Measurements from ENCODE around the gene ADAP1. TPM values are rescaled to one million over a fixed set of nuclear protein-coding genes. Genes with fewer than 3 reads are reported as not detected.

ADAP1 gene
- total RNA-seq, 4 donors from 2014 or later: 41.9 to 94.2 (median 78.3) TPM

DNA sequence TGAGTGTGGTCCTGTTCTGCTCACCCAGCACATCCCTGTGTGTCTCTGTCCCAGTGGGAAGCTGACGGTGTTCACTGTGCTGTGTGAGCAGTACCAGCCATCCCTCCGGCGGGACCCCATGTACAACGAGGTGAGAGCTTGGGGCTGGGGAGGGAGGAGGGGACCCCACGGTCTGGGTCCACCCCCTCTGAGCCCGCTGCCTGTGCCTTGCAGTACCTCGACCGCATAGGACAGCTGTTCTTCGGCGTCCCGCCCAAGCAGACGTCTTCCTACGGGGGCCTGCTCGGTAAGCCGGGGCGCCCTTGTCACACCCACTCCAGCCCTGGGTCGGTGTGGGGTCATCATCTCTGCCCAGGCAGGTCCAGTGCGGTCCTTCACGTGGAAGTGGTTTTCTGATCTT lies 60.8 kb downstream of the ADAP1 start:
- DNase-seq (ENCODE audit: extremely low spot score): no peak
- intact Hi-C loops (cut with DNase I): no loop called here
- H3K4me3 ChIP-seq: no peak overlapping the region
- no peaks in the 10 kb centered on the region for H3K9me3 ChIP-seq
- H3K27ac ChIP-seq (replicated peaks in 1 of 4): no peak overlapping the region
- H3K27me3 ChIP-seq: no peaks in the 10 kb centered on the region
- WGBS: 90% methylated on average over 8 of the region's 19 CpGs
- TF ChIP-seq POLR2A (IDR thresholded peaks at IDR 0.05; ENCODE audit: low read depth): no peak
- TF ChIP-seq EP300 (IDR thresholded peaks at IDR 0.05): no peak
- TF ChIP-seq, protein P1, sequence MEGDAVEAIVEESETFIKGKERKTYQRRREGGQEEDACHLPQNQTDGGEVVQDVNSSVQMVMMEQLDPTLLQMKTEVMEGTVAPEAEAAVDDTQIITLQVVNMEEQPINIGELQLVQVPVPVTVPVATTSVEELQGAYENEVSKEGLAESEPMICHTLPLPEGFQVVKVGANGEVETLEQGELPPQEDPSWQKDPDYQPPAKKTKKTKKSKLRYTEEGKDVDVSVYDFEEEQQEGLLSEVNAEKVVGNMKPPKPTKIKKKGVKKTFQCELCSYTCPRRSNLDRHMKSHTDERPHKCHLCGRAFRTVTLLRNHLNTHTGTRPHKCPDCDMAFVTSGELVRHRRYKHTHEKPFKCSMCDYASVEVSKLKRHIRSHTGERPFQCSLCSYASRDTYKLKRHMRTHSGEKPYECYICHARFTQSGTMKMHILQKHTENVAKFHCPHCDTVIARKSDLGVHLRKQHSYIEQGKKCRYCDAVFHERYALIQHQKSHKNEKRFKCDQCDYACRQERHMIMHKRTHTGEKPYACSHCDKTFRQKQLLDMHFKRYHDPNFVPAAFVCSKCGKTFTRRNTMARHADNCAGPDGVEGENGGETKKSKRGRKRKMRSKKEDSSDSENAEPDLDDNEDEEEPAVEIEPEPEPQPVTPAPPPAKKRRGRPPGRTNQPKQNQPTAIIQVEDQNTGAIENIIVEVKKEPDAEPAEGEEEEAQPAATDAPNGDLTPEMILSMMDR (IDR thresholded peaks at IDR 0.05): no peak
- TF ChIP-seq POLR2AphosphoS5 (IDR thresholded peaks at IDR 0.05): peak in 1 of 2 donors; percentile 9
- peaks cover 55 to 91% (median 87%) of the 10 kb centered on the region in 4 donors for H3K36me3 ChIP-seq
- H3K4me1 ChIP-seq: peaks cover 0 to 15% (median 13%) of the 10 kb centered on the region in 4 donors

DNA sequence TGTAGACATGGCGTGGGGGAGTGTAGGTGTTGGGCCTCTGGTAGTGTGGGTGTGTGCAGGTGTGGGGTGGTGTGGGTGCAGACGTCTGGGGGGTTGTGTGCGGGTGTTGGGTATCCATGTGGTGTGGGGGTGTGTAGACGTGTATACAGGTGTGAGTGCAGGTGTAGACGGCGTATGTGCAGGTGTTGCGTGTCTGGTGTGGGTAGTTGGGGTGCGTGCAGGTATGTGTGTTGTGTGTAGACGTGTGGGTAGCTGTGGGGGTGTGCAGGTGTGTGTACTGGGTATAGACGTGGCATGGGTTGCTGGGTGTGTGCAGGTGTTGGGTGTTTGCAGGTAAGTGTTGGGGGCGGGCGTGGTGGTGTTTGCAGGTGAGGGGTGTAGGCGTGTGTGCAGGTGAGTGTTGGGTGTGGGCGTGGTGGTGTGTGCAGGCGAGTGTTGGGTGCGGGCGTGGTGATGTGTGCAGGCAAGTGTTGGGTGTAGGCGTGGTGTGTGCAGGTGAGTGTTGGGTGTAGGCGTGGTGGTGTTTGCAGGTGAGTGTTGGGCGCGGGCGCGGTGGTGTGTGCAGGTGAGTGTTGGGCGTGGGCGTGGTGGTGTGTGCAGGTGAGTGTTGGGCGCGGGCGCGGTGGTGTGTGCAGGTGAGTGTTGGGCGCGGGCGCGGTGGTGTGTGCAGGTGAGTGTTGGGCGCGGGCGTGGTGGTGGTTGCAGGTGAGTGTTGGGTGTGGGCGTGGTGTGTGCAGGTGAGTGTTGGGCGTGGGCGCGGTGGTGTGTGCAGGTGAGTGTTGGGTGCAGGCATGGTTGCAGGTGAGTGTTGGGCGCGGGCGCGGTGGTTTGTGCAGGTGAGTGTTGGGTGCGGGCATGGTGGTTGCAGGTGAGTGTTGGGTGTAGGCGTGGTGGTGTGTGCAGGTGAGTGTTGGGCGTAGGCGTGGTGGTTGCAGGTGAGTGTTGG lies 61.6 kb downstream of the ADAP1 start:
- Histone ChIP-seq H3K4me3 (no peak overlapping the region), H3K4me1 (peaks cover 0 to 9% (median 7%) of the 10 kb centered on the region in 4 donors), H3K9me3 (no peaks in the 10 kb centered on the region), H3K27me3 (no peaks in the 10 kb centered on the region), H3K36me3 (peaks cover 63 to 91% (median 90%) of the 10 kb centered on the region in 4 donors), H3K27ac (replicated peaks in 1 of 4) (no peak overlapping the region)
- no peak for DNase-seq (ENCODE audit: extremely low spot score)
- intact Hi-C loops (cut with DNase I): no loop called here
- TF ChIP-seq, protein P1 (IDR thresholded peaks at IDR 0.05): no peak
- TF ChIP-seq POLR2A (IDR thresholded peaks at IDR 0.05; ENCODE audit: low read depth): no peak
- 95% methylated on average over 48 of the region's 48 CpGs for WGBS

DNA sequence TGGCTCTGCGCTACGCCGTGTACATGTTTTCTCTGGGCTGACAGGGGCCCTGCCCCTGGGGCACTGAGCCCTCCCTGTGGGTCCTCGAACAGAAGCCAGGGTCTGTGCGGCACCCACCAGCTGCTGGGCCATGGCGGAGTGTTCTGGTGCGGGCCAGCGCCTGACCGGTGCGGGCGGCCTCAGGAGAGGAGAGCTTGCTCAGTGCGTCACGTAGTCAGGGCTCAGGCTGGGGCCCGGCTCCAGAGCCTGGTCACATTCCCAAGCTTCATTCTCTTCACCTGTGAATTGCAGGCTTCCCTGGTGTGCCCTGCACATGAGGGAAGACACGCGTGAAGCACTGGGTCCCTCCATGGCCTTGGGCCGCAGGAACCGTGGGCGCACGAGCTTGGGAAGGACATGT lies 62.7 kb downstream of the ADAP1 start:
- no peak overlapping the region for H3K27ac ChIP-seq (replicated peaks in 1 of 4)
- no peak for DNase-seq (ENCODE audit: extremely low spot score)
- TF ChIP-seq POLR2AphosphoS5 (IDR thresholded peaks at IDR 0.05) (no peak), EP300 (IDR thresholded peaks at IDR 0.05) (no peak), POLR2A (IDR thresholded peaks at IDR 0.05; ENCODE audit: low read depth) (no peak)
- TF ChIP-seq, protein P1 (IDR thresholded peaks at IDR 0.05): no peak
- H3K4me3 ChIP-seq: no peak overlapping the region
- H3K4me1 ChIP-seq: peaks cover 0 to 7% (median 0%) of the 10 kb centered on the region in 4 donors
- peaks cover 67 to 92% (median 91%) of the 10 kb centered on the region in 4 donors for H3K36me3 ChIP-seq
- WGBS: 89% methylated on average over 10 of the region's 20 CpGs
- H3K9me3 ChIP-seq: no peaks in the 10 kb centered on the region
- no peaks in the 10 kb centered on the region for H3K27me3 ChIP-seq
- intact Hi-C loops (cut with DNase I): no loop called here

DNA sequence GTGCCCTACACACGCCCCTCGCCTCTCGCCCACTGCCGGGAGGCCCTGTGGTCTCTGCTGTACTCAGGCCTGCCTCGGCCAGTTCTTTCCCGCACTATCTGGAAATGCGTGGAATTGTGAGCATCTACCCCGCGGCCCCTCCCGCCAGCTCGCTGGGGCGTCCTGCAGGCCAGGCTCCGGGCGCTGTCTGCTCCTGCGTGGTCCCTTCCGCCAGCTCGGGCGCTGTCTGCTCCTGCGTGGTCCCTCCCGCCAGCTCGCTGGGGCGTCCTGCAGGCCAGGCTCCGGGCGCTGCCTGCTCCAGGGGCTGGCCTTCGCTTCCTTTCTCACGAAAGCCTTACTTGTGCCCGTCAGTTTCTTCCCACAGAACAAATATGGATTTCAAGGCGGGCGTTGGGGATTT lies 63.2 kb downstream of the ADAP1 start:
- 94% methylated on average over 29 of the region's 29 CpGs for WGBS
- intact Hi-C loops (cut with DNase I): no loop called here

More for the DNA sequence above, 63.2 kb downstream of the ADAP1 start:
- TF ChIP-seq, protein P1 (IDR thresholded peaks at IDR 0.05): no peak
- TF ChIP-seq EP300 (IDR thresholded peaks at IDR 0.05) (no peak), POLR2AphosphoS5 (IDR thresholded peaks at IDR 0.05) (no peak), POLR2A (IDR thresholded peaks at IDR 0.05; ENCODE audit: low read depth) (no peak)
- Histone ChIP-seq H3K27me3 (no peaks in the 10 kb centered on the region), H3K4me1 (peaks cover 0 to 12% (median 3%) of the 10 kb centered on the region in 4 donors), H3K27ac (replicated peaks in 1 of 4) (no peak overlapping the region), H3K36me3 (peaks cover 66 to 92% (median 91%) of the 10 kb centered on the region in 4 donors), H3K9me3 (no peaks in the 10 kb centered on the region), H3K4me3 (no peak overlapping the region)
- no peak for DNase-seq (ENCODE audit: extremely low spot score)
